WERI-Rb-1 (cell line): ENCODE results near the gene NRP2.

Experiments
- DNase-seq: peaks from one replicate; pipeline ENCODE4 v3.0.0-alpha.2; 2020
- H3K27ac ChIP-seq: fragments of 250-450 bp; sonication (Bioruptor Pico); 2 replicates; pipeline ENCODE4 v1.5.1; 2020; ENCODE audit warnings: mild to moderate bottlenecking, moderate library complexity
- H3K27me3 ChIP-seq: fragments of 250-450 bp; sonication (Bioruptor Pico); 2 replicates; pipeline ENCODE4 v1.5.1; 2021; ENCODE audit warnings: mild to moderate bottlenecking, low read depth, moderate library complexity; ENCODE audit not compliant: insufficient read depth, severe bottlenecking
- H3K36me3 ChIP-seq: fragments of 250-450 bp; sonication (Bioruptor Pico); 2 replicates; pipeline ENCODE4 v1.5.1; 2020; ENCODE audit warnings: mild to moderate bottlenecking, moderate library complexity
- H3K4me3 ChIP-seq: 2 replicates; pipeline ENCODE4 v1.5.1; 2011; ENCODE audit warnings: low read depth, mild to moderate bottlenecking, control low read depth, low read length
- H3K9me3 ChIP-seq: fragments of 250-450 bp; sonication (Bioruptor Pico); 2 replicates; pipeline ENCODE4 v1.5.1; 2021; ENCODE audit warnings: mild to moderate bottlenecking, moderate library complexity; ENCODE audit not compliant: severe bottlenecking
- TF ChIP-seq, protein P1 (sequence below): IDR thresholded peaks from 2 replicates; pipeline ENCODE4 v1.5.1; 2011; ENCODE audit warnings: low read depth, mild to moderate bottlenecking, control low read depth, inconsistent platforms, low read length

NRP2 gene

DNA sequence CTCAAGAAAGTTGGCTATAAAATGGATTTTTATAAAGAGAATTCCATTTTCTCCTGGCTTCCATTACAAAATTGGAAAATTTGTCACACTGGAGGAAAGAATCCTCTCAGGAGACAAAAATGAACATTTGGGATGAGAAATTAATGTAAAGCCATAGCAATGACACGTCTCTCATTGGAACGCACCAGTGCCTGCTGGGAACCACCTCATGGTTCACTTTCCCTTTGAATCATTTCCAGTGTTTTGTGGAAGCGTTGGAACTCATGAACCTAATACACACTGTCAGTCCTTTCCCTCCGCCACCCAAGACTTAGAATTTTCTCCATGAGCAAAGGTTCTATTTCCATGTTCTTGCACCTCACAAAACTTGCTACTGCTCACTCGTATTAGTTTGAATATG is 21.0 kb upstream of the NRP2 start:
- no peak for DNase-seq
- no peak overlapping the region for H3K27ac ChIP-seq
- H3K36me3 ChIP-seq, result no peaks in the 10 kb centered on the region
- H3K27me3 ChIP-seq, result no peaks in the 10 kb centered on the region
- H3K4me3 ChIP-seq, result no peak overlapping the region
- TF ChIP-seq, protein P1, sequence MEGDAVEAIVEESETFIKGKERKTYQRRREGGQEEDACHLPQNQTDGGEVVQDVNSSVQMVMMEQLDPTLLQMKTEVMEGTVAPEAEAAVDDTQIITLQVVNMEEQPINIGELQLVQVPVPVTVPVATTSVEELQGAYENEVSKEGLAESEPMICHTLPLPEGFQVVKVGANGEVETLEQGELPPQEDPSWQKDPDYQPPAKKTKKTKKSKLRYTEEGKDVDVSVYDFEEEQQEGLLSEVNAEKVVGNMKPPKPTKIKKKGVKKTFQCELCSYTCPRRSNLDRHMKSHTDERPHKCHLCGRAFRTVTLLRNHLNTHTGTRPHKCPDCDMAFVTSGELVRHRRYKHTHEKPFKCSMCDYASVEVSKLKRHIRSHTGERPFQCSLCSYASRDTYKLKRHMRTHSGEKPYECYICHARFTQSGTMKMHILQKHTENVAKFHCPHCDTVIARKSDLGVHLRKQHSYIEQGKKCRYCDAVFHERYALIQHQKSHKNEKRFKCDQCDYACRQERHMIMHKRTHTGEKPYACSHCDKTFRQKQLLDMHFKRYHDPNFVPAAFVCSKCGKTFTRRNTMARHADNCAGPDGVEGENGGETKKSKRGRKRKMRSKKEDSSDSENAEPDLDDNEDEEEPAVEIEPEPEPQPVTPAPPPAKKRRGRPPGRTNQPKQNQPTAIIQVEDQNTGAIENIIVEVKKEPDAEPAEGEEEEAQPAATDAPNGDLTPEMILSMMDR, result no peak
- H3K9me3 ChIP-seq, result no peaks in the 10 kb centered on the region

GRCh38 chr2:205662206-205662965 is 19.9 kb upstream of the NRP2 start:
- no peaks in the 10 kb centered on the region for H3K9me3 ChIP-seq

DNA sequence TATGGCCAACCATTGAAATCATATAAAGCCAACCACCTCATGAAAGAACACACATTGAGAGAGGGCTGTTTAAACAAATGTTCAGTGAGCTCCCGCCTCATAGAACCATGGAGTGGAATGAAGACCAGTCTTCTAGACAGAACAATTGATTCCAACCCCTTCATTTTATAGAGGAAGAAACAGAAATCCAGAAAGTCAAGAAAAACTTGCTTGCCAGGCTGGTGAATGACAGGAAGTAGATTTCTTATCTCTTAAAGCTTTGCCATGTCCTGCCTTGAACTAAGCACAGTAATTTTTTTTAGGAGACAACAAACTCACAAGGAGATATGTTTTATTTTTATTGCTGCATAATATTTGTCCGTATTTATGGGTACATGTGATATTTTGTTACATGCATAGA is 16.5 kb upstream of the NRP2 start:
- no peaks in the 10 kb centered on the region for H3K27me3 ChIP-seq
- no peak overlapping the region for H3K4me3 ChIP-seq
- H3K9me3 ChIP-seq, result no peaks in the 10 kb centered on the region
- no peaks in the 10 kb centered on the region for H3K36me3 ChIP-seq
- DNase-seq, result no peak
- no peak overlapping the region for H3K27ac ChIP-seq
- TF ChIP-seq, protein P1, result no peak

More at GRCh38 chr2:205662206-205662965, 19.9 kb upstream of the NRP2 start:
- no peaks in the 10 kb centered on the region for H3K36me3 ChIP-seq
- no peaks in the 10 kb centered on the region for H3K27me3 ChIP-seq
- no peak overlapping the region for H3K4me3 ChIP-seq
- no peak for DNase-seq
- TF ChIP-seq, protein P1, result no peak
- H3K27ac ChIP-seq, result no peak overlapping the region

DNA sequence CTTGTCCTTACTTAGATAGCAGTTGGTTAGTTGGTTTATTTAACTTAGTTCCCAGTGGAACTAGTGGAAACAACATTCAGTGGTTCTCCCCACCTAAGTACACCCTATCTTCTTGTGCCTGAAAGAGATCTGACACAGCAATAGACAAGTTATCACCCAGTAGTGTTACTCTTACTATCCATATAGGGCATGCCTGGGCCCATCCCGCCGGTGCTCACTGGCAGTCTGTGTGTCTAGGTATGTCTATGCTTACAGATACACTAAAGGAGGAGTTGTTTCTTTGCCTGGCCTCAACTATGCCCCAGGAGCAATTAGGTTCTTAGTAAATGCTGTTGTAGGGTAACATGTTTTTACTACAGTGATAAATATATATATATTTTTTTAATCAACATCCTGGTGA is 12.0 kb upstream of the NRP2 start:
- TF ChIP-seq, protein P1, result no peak
- no peaks in the 10 kb centered on the region for H3K9me3 ChIP-seq
- H3K27me3 ChIP-seq, result no peaks in the 10 kb centered on the region
- no peaks in the 10 kb centered on the region for H3K36me3 ChIP-seq
- H3K4me3 ChIP-seq, result no peak overlapping the region
- no peak overlapping the region for H3K27ac ChIP-seq
- no peak for DNase-seq

- no peak for DNase-seq
- Histone ChIP-seq H3K36me3 (no peaks in the 10 kb centered on the region), H3K27ac (no peak overlapping the region), H3K4me3 (no peak overlapping the region), H3K9me3 (no peaks in the 10 kb centered on the region), H3K27me3 (no peaks in the 10 kb centered on the region)
- TF ChIP-seq, protein P1, result no peak
Observed at GRCh38 chr2:205673312-205673711, 9.0 kb upstream of the NRP2 start.
